Measurements from ENCODE around the gene DAG1. TPM values are rescaled to one million over a fixed set of nuclear protein-coding genes. Genes with fewer than 3 reads are reported as not detected.
"Not testable (repeated sequence)": the region's sequence is repeated elsewhere in the genome, so short reads cannot be mapped to it uniquely, and the experiment has no call there.

DAG1 gene
- total and polyA plus RNA-seq, 2 donors (not counting 1 experiment from before 2014, with no cell fraction given) = 48.7 TPM

GRCh38 chr3:49495023-49495422 is 25.0 kb downstream of the DAG1 start:
- no peak for DNase-seq (ENCODE audit: low read depth in 2 of 2)
- Histone ChIP-seq H2AFZ (ENCODE audit: low read length) (no peak overlapping the region), H3K4me1 (ENCODE audit: control insufficient read depth, extremely low read depth, insufficient read depth, low read length) (peaks cover 2% of the 10 kb centered on the region), H3K36me3 (ENCODE audit: control insufficient read depth, insufficient read depth, low read length) (no peaks in the 10 kb centered on the region), H4K20me1 (ENCODE audit: control insufficient read depth, extremely low read depth, insufficient read depth, low read length) (no peaks in the 10 kb centered on the region), H3K4me2 (ENCODE audit: extremely low read depth, insufficient read depth, low read length) (no peak overlapping the region), H3K4me3 (replicated peaks in 1 of 4; ENCODE audit: control extremely low read depth in 1 of 4, insufficient read depth in 1 of 4, low read depth in 3 of 4, low read length in 4 of 4) (no peak overlapping the region), H3K9me3 (ENCODE audit: control insufficient read depth, insufficient read depth, low read depth, low read length) (no peaks in the 10 kb centered on the region), H3K9ac (ENCODE audit: insufficient read depth, low read length) (no peak overlapping the region), H3K27me3 (ENCODE audit: control insufficient read depth, insufficient read depth, low read length) (no peaks in the 10 kb centered on the region), H3K79me2 (ENCODE audit: control insufficient read depth, insufficient read depth, low read length) (peaks cover 2% of the 10 kb centered on the region), H3K27ac (ENCODE audit: insufficient read depth, low read length) (no peak overlapping the region)
- TF ChIP-seq EZH2 (IDR thresholded peaks at IDR 0.05; ENCODE audit: low read length, missing control alignments) = no peak
- no peak for TF ChIP-seq CTCF (conservative IDR thresholded peaks at IDR 0.05 in 1 of 2, IDR thresholded peaks at IDR 0.05 in 1 of 2; ENCODE audit: low read depth in 1 of 2, low read length in 2 of 2)

- not testable (repeated sequence) for H3K79me2 ChIP-seq (ENCODE audit: control insufficient read depth, insufficient read depth, low read length); H2AFZ ChIP-seq (ENCODE audit: low read length); H3K9ac ChIP-seq (ENCODE audit: insufficient read depth, low read length); H4K20me1 ChIP-seq (ENCODE audit: control insufficient read depth, extremely low read depth, insufficient read depth, low read length); H3K4me2 ChIP-seq (ENCODE audit: extremely low read depth, insufficient read depth, low read length); H3K36me3 ChIP-seq (ENCODE audit: control insufficient read depth, insufficient read depth, low read length); DNase-seq (ENCODE audit: low read depth in 2 of 2); H3K4me3 ChIP-seq (replicated peaks in 1 of 4; ENCODE audit: control extremely low read depth in 1 of 4, insufficient read depth in 1 of 4, low read depth in 3 of 4, low read length in 4 of 4); H3K27me3 ChIP-seq (ENCODE audit: control insufficient read depth, insufficient read depth, low read length); H3K4me1 ChIP-seq (ENCODE audit: control insufficient read depth, extremely low read depth, insufficient read depth, low read length); H3K27ac ChIP-seq (ENCODE audit: insufficient read depth, low read length); H3K9me3 ChIP-seq (ENCODE audit: control insufficient read depth, insufficient read depth, low read depth, low read length)
These were observed 26.8 kb downstream of the DAG1 start for GRCh38 chr3:49496845-49497244.

- Histone ChIP-seq H3K36me3 (ENCODE audit: control insufficient read depth, insufficient read depth, low read length) (no peaks in the 10 kb centered on the region), H3K9me3 (ENCODE audit: control insufficient read depth, insufficient read depth, low read depth, low read length) (no peaks in the 10 kb centered on the region), H2AFZ (ENCODE audit: low read length) (no peak overlapping the region), H3K4me1 (ENCODE audit: control insufficient read depth, extremely low read depth, insufficient read depth, low read length) (peaks cover 9% of the 10 kb centered on the region), H3K4me2 (ENCODE audit: extremely low read depth, insufficient read depth, low read length) (no peak overlapping the region), H3K4me3 (replicated peaks in 1 of 4; ENCODE audit: control extremely low read depth in 1 of 4, insufficient read depth in 1 of 4, low read depth in 3 of 4, low read length in 4 of 4) (no peak overlapping the region), H3K27me3 (ENCODE audit: control insufficient read depth, insufficient read depth, low read length) (no peaks in the 10 kb centered on the region), H3K9ac (ENCODE audit: insufficient read depth, low read length) (no peak overlapping the region), H3K27ac (ENCODE audit: insufficient read depth, low read length) (no peak overlapping the region), H4K20me1 (ENCODE audit: control insufficient read depth, extremely low read depth, insufficient read depth, low read length) (no peaks in the 10 kb centered on the region), H3K79me2 (ENCODE audit: control insufficient read depth, insufficient read depth, low read length) (peaks cover 2% of the 10 kb centered on the region)
- TF ChIP-seq CTCF (conservative IDR thresholded peaks at IDR 0.05 in 1 of 2, IDR thresholded peaks at IDR 0.05 in 1 of 2; ENCODE audit: low read depth in 1 of 2, low read length in 2 of 2) (no peak), EZH2 (IDR thresholded peaks at IDR 0.05; ENCODE audit: low read length, missing control alignments) (no peak)
- DNase-seq (ENCODE audit: low read depth in 2 of 2) = no peak
These were observed 27.5 kb downstream of the DAG1 start for GRCh38 chr3:49497606-49498005.
